Astrocyte (in vitro differentiated cells and primary cell): ENCODE data around the gene MSH5. TPM values are rescaled to one million over a fixed set of nuclear protein-coding genes. Genes with fewer than 3 reads are reported as not detected.

ENCODE experiments used
- DNase-seq: peaks from one replicate; pipeline ENCODE4 v3.0.0-alpha.2; 2010; ENCODE audit warnings: low read depth
- FAIRE-seq: peaks from 2 replicates; lab custom pipeline; 2011; peaks lifted over from hg19 to GRCh38; lab: Jason Lieb, UNC
- H2AFZ ChIP-seq: 2 replicates; pipeline ENCODE4 v1.6.0; 2012; ENCODE audit warnings: low read depth, low read length, inconsistent platforms
- H3K27ac ChIP-seq: 2 replicates; pipeline ENCODE4 v1.5.1; 2011; ENCODE audit warnings: low read depth, low read length, inconsistent platforms
- H3K27me3 ChIP-seq: 2 replicates; pipeline ENCODE4 v1.6.0; 2011; ENCODE audit warnings: low read length, inconsistent platforms; ENCODE audit not compliant: insufficient read depth
- H3K36me3 ChIP-seq: 2 replicates; pipeline ENCODE4 v1.5.1; 2011; ENCODE audit warnings: low read length, inconsistent platforms; ENCODE audit not compliant: insufficient read depth
- H3K4me1 ChIP-seq: 2 replicates; pipeline ENCODE4 v1.5.1; 2011; ENCODE audit warnings: low read length, inconsistent platforms; ENCODE audit not compliant: insufficient read depth
- H3K4me2 ChIP-seq: 2 replicates; pipeline ENCODE4 v1.6.0; 2012; ENCODE audit warnings: low read length, inconsistent platforms
- H3K4me3 ChIP-seq: 2 replicates; pipeline ENCODE4 v1.5.1; 2011; ENCODE audit warnings: low read depth, mild to moderate bottlenecking, low read length, inconsistent platforms; ENCODE audit not compliant: insufficient read depth
- H3K79me2 ChIP-seq: 2 replicates; pipeline ENCODE4 v1.6.0; 2012; ENCODE audit warnings: mild to moderate bottlenecking, low read length, inconsistent platforms; ENCODE audit not compliant: insufficient read depth
- H3K9ac ChIP-seq: 2 replicates; pipeline ENCODE4 v1.6.0; 2012; ENCODE audit warnings: mild to moderate bottlenecking, low read length, inconsistent platforms
- H3K9me3 ChIP-seq: 2 replicates; pipeline ENCODE4 v1.5.1; 2012; ENCODE audit warnings: low read depth, mild to moderate bottlenecking, low read length, inconsistent platforms; ENCODE audit not compliant: insufficient read depth
- H4K20me1 ChIP-seq: 2 replicates; pipeline ENCODE4 v1.6.0; 2012; ENCODE audit warnings: low read length, inconsistent platforms; ENCODE audit not compliant: insufficient read depth
- H3K27ac Mint-ChIP-seq: one replicate; pipeline ENCODE4 v1.8.0; 2021; ENCODE audit warnings: mild to moderate bottlenecking, mixed read lengths; ENCODE audit not compliant: unreplicated experiment
- H3K27me3 Mint-ChIP-seq: one replicate; pipeline ENCODE4 v1.8.0; 2021; ENCODE audit warnings: low read depth, mixed read lengths; ENCODE audit not compliant: unreplicated experiment
- H3K36me3 Mint-ChIP-seq: one replicate; pipeline ENCODE4 v1.8.0; 2021; ENCODE audit warnings: low read depth, mixed read lengths; ENCODE audit not compliant: unreplicated experiment
- H3K4me1 Mint-ChIP-seq: one replicate; pipeline ENCODE4 v1.8.0; 2021; ENCODE audit warnings: low read depth, mixed read lengths; ENCODE audit not compliant: unreplicated experiment
- H3K4me3 Mint-ChIP-seq: one replicate; pipeline ENCODE4 v1.8.0; 2021; ENCODE audit warnings: mild to moderate bottlenecking, moderate library complexity, mixed read lengths; ENCODE audit not compliant: unreplicated experiment
- H3K9me3 Mint-ChIP-seq: one replicate; pipeline ENCODE4 v1.8.0; 2021; ENCODE audit warnings: mild to moderate bottlenecking, mixed read lengths; ENCODE audit not compliant: unreplicated experiment
- EZH2 ChIP-seq: IDR thresholded peaks from 2 replicates; pipeline ENCODE4 v1.6.1; 2012; ENCODE audit warnings: mild to moderate bottlenecking, low read length, inconsistent platforms; ENCODE audit not compliant: insufficient read depth
- total RNA-seq: library from RNA; stranded (reverse); gene quantifications from 2 replicates; pipeline ENCODE4 v1.2.1, GENCODE V29; 2021
- TF ChIP-seq, protein P1 (sequence below): IDR thresholded peaks from 2 replicates; pipeline ENCODE4 v1.5.1; 2011; ENCODE audit warnings: low read depth, mild to moderate bottlenecking, inconsistent platforms, low read length, moderate library complexity; ENCODE audit not compliant: insufficient read depth

MSH5 gene
- total RNA-seq, 1 donor from 2014 or later = 6.8 TPM

GRCh38 chr6:31794294-31794865, 54.6 kb downstream of the MSH5 start:
- DNase-seq (no peak), FAIRE-seq (no peak)
- H3K4me1 ChIP-seq = peaks cover 21% of the 10 kb centered on the region
- H3K4me3 Mint-ChIP-seq = peak overlapping the region; percentile 99
- H3K9me3 Mint-ChIP-seq = no peaks in the 10 kb centered on the region
- peaks cover 11% of the 10 kb centered on the region for H4K20me1 ChIP-seq
- no peaks in the 10 kb centered on the region for H3K9me3 ChIP-seq
- H2AFZ ChIP-seq = no peak overlapping the region
- no peaks in the 10 kb centered on the region for H3K27me3 ChIP-seq
- peak overlapping the region; percentile 94 for H3K9ac ChIP-seq
- no peak for TF ChIP-seq EZH2
- TF ChIP-seq, protein P1, sequence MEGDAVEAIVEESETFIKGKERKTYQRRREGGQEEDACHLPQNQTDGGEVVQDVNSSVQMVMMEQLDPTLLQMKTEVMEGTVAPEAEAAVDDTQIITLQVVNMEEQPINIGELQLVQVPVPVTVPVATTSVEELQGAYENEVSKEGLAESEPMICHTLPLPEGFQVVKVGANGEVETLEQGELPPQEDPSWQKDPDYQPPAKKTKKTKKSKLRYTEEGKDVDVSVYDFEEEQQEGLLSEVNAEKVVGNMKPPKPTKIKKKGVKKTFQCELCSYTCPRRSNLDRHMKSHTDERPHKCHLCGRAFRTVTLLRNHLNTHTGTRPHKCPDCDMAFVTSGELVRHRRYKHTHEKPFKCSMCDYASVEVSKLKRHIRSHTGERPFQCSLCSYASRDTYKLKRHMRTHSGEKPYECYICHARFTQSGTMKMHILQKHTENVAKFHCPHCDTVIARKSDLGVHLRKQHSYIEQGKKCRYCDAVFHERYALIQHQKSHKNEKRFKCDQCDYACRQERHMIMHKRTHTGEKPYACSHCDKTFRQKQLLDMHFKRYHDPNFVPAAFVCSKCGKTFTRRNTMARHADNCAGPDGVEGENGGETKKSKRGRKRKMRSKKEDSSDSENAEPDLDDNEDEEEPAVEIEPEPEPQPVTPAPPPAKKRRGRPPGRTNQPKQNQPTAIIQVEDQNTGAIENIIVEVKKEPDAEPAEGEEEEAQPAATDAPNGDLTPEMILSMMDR = no peak
- H3K27me3 Mint-ChIP-seq = no peaks in the 10 kb centered on the region
- H3K4me3 ChIP-seq = peak overlapping the region; percentile 79
- H3K36me3 Mint-ChIP-seq = peaks cover 10% of the 10 kb centered on the region
- H3K4me1 Mint-ChIP-seq = peaks cover 11% of the 10 kb centered on the region
- H3K27ac Mint-ChIP-seq = peak overlapping the region; percentile 68
- peaks cover 44% of the 10 kb centered on the region for H3K79me2 ChIP-seq
- H3K4me2 ChIP-seq = peak overlapping the region; percentile 89
- peaks cover 19% of the 10 kb centered on the region for H3K36me3 ChIP-seq
- H3K27ac ChIP-seq = peak overlapping the region; percentile 94

- H3K9me3 Mint-ChIP-seq = no peaks in the 10 kb centered on the region
- no peak for DNase-seq
These were observed 55.2 kb downstream of the MSH5 start for GRCh38 chr6:31794866-31795615.

More at GRCh38 chr6:31794866-31795615, 55.2 kb downstream of the MSH5 start:
- Histone ChIP-seq H3K4me3 (peak overlapping the region; percentile 79), H2AFZ (peak overlapping the region; percentile 77), H3K4me1 (peaks cover 21% of the 10 kb centered on the region), H4K20me1 (peaks cover 11% of the 10 kb centered on the region), H3K36me3 (peaks cover 18% of the 10 kb centered on the region), H3K79me2 (peaks cover 42% of the 10 kb centered on the region), H3K27me3 (no peaks in the 10 kb centered on the region), H3K9me3 (no peaks in the 10 kb centered on the region), H3K9ac (peak overlapping the region; percentile 94), H3K27ac (peak overlapping the region; percentile 94), H3K4me2 (peak overlapping the region; percentile 89)
- TF ChIP-seq, protein P1 = no peak
- TF ChIP-seq EZH2 = no peak
- Mint-ChIP-seq H3K27me3 (no peaks in the 10 kb centered on the region), H3K4me3 (peak overlapping the region; percentile 99), H3K27ac (peak overlapping the region; percentile 98), H3K36me3 (peaks cover 10% of the 10 kb centered on the region), H3K4me1 (peaks cover 11% of the 10 kb centered on the region)
- no peak for FAIRE-seq
